Measurements from ENCODE around the gene SFT2D1. TPM values are rescaled to one million over a fixed set of nuclear protein-coding genes. Genes with fewer than 3 reads are reported as not detected.

SFT2D1 gene
- total and polyA plus RNA-seq, 9 of the 15 experiments (the other 6 are each of a cell fraction or from before 2014, with no cell fraction given) = 54.4 to 140 (median 74.6) TPM

DNA sequence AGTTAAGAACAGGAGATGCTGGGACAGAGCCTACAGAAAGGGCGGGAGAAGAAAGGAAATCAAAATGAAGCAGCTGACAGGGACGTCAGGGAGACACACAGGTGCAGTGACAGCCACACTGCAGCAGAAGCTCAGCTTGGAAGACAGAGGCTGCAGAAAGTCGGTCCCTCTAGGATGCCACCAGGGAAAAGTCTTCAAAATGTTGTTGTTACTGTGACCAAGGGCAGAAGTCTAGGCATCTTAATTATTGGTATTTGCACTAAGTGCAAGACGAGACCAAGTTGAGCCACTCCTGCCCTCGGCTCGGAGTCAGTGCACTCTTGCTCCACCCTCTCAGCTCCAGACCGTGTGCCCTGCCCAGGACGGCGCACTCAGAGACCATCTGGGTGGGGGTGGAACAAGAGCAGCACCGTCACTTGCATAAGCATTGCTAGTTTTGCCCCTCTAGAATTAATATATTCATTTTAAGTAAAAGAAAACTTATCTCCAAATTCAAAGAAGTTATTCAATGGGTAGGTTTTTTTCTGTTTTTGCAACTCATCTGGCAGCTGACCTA is 36.7 kb downstream of the SFT2D1 start (continued):
- TF ChIP-seq, protein P1, sequence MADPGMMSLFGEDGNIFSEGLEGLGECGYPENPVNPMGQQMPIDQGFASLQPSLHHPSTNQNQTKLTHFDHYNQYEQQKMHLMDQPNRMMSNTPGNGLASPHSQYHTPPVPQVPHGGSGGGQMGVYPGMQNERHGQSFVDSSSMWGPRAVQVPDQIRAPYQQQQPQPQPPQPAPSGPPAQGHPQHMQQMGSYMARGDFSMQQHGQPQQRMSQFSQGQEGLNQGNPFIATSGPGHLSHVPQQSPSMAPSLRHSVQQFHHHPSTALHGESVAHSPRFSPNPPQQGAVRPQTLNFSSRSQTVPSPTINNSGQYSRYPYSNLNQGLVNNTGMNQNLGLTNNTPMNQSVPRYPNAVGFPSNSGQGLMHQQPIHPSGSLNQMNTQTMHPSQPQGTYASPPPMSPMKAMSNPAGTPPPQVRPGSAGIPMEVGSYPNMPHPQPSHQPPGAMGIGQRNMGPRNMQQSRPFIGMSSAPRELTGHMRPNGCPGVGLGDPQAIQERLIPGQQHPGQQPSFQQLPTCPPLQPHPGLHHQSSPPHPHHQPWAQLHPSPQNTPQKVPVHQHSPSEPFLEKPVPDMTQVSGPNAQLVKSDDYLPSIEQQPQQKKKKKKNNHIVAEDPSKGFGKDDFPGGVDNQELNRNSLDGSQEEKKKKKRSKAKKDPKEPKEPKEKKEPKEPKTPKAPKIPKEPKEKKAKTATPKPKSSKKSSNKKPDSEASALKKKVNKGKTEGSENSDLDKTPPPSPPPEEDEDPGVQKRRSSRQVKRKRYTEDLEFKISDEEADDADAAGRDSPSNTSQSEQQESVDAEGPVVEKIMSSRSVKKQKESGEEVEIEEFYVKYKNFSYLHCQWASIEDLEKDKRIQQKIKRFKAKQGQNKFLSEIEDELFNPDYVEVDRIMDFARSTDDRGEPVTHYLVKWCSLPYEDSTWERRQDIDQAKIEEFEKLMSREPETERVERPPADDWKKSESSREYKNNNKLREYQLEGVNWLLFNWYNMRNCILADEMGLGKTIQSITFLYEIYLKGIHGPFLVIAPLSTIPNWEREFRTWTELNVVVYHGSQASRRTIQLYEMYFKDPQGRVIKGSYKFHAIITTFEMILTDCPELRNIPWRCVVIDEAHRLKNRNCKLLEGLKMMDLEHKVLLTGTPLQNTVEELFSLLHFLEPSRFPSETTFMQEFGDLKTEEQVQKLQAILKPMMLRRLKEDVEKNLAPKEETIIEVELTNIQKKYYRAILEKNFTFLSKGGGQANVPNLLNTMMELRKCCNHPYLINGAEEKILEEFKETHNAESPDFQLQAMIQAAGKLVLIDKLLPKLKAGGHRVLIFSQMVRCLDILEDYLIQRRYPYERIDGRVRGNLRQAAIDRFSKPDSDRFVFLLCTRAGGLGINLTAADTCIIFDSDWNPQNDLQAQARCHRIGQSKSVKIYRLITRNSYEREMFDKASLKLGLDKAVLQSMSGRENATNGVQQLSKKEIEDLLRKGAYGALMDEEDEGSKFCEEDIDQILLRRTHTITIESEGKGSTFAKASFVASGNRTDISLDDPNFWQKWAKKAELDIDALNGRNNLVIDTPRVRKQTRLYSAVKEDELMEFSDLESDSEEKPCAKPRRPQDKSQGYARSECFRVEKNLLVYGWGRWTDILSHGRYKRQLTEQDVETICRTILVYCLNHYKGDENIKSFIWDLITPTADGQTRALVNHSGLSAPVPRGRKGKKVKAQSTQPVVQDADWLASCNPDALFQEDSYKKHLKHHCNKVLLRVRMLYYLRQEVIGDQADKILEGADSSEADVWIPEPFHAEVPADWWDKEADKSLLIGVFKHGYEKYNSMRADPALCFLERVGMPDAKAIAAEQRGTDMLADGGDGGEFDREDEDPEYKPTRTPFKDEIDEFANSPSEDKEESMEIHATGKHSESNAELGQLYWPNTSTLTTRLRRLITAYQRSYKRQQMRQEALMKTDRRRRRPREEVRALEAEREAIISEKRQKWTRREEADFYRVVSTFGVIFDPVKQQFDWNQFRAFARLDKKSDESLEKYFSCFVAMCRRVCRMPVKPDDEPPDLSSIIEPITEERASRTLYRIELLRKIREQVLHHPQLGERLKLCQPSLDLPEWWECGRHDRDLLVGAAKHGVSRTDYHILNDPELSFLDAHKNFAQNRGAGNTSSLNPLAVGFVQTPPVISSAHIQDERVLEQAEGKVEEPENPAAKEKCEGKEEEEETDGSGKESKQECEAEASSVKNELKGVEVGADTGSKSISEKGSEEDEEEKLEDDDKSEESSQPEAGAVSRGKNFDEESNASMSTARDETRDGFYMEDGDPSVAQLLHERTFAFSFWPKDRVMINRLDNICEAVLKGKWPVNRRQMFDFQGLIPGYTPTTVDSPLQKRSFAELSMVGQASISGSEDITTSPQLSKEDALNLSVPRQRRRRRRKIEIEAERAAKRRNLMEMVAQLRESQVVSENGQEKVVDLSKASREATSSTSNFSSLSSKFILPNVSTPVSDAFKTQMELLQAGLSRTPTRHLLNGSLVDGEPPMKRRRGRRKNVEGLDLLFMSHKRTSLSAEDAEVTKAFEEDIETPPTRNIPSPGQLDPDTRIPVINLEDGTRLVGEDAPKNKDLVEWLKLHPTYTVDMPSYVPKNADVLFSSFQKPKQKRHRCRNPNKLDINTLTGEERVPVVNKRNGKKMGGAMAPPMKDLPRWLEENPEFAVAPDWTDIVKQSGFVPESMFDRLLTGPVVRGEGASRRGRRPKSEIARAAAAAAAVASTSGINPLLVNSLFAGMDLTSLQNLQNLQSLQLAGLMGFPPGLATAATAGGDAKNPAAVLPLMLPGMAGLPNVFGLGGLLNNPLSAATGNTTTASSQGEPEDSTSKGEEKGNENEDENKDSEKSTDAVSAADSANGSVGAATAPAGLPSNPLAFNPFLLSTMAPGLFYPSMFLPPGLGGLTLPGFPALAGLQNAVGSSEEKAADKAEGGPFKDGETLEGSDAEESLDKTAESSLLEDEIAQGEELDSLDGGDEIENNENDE (IDR thresholded peaks at IDR 0.05; ENCODE audit: low read depth, low read length) = no peak
- TF ChIP-seq, protein P2, sequence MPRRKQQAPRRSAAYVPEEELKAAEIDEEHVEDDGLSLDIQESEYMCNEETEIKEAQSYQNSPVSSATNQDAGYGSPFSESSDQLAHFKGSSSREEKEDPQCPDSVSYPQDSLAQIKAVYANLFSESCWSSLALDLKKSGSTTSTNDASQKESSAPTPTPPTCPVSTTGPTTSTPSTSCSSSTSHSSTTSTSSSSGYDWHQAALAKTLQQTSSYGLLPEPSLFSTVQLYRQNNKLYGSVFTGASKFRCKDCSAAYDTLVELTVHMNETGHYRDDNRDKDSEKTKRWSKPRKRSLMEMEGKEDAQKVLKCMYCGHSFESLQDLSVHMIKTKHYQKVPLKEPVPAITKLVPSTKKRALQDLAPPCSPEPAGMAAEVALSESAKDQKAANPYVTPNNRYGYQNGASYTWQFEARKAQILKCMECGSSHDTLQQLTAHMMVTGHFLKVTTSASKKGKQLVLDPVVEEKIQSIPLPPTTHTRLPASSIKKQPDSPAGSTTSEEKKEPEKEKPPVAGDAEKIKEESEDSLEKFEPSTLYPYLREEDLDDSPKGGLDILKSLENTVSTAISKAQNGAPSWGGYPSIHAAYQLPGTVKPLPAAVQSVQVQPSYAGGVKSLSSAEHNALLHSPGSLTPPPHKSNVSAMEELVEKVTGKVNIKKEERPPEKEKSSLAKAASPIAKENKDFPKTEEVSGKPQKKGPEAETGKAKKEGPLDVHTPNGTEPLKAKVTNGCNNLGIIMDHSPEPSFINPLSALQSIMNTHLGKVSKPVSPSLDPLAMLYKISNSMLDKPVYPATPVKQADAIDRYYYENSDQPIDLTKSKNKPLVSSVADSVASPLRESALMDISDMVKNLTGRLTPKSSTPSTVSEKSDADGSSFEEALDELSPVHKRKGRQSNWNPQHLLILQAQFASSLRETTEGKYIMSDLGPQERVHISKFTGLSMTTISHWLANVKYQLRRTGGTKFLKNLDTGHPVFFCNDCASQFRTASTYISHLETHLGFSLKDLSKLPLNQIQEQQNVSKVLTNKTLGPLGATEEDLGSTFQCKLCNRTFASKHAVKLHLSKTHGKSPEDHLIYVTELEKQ (CRISPR knock-in tag; IDR thresholded peaks at IDR 0.05) = no peak
- TF ChIP-seq, protein P3, sequence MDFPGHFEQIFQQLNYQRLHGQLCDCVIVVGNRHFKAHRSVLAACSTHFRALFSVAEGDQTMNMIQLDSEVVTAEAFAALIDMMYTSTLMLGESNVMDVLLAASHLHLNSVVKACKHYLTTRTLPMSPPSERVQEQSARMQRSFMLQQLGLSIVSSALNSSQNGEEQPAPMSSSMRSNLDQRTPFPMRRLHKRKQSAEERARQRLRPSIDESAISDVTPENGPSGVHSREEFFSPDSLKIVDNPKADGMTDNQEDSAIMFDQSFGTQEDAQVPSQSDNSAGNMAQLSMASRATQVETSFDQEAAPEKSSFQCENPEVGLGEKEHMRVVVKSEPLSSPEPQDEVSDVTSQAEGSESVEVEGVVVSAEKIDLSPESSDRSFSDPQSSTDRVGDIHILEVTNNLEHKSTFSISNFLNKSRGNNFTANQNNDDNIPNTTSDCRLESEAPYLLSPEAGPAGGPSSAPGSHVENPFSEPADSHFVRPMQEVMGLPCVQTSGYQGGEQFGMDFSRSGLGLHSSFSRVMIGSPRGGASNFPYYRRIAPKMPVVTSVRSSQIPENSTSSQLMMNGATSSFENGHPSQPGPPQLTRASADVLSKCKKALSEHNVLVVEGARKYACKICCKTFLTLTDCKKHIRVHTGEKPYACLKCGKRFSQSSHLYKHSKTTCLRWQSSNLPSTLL (IDR thresholded peaks at IDR 0.05) = no peak
- TF ChIP-seq, protein P4, sequence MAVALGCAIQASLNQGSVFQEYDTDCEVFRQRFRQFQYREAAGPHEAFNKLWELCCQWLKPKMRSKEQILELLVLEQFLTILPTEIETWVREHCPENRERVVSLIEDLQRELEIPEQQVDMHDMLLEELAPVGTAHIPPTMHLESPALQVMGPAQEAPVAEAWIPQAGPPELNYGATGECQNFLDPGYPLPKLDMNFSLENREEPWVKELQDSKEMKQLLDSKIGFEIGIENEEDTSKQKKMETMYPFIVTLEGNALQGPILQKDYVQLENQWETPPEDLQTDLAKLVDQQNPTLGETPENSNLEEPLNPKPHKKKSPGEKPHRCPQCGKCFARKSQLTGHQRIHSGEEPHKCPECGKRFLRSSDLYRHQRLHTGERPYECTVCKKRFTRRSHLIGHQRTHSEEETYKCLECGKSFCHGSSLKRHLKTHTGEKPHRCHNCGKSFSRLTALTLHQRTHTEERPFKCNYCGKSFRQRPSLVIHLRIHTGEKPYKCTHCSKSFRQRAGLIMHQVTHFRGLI (CRISPR knock-in tag; IDR thresholded peaks at IDR 0.05) = no peak
- TF ChIP-seq, protein P5, sequence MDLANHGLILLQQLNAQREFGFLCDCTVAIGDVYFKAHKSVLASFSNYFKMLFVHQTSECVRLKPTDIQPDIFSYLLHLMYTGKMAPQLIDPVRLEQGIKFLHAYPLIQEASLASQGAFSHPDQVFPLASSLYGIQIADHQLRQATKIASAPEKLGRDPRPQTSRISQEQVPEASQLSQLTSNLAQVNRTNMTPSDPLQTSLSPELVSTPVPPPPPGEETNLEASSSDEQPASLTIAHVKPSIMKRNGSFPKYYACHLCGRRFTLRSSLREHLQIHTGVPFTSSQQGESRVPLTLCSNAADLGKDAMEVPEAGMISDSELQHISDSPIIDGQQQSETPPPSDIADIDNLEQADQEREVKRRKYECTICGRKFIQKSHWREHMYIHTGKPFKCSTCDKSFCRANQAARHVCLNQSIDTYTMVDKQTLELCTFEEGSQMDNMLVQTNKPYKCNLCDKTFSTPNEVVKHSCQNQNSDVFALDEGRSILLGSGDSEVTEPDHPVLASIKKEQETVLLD (IDR thresholded peaks at IDR 0.05) = no peak
